ENCODE measurements around the gene TEX29. TPM values are rescaled to one million over a fixed set of nuclear protein-coding genes. Genes with fewer than 3 reads are reported as not detected.

The TEX29 gene
- polyA plus RNA-seq, 1 donor from 2014 or later = not detected

- H4K20me1 ChIP-seq (ENCODE audit: insufficient read depth) = no peaks in the 10 kb centered on the region
- no peak overlapping the region for H3K9ac ChIP-seq (ENCODE audit: low read length)
- no peak overlapping the region for H2AFZ ChIP-seq (ENCODE audit: low read depth, low read length)
- H3K79me2 ChIP-seq (replicated peaks; ENCODE audit: insufficient read depth, low read length) = no peaks in the 10 kb centered on the region
- H3K9me3 ChIP-seq (ENCODE audit: low read length) = no peaks in the 10 kb centered on the region
- no peaks in the 10 kb centered on the region for H3F3A ChIP-seq (ENCODE audit: insufficient read depth, low read length, poor library complexity, severe bottlenecking)
- H3K36me3 ChIP-seq (ENCODE audit: insufficient read depth, low read length) = peaks cover 14% of the 10 kb centered on the region
- no peak overlapping the region for H3K4me2 ChIP-seq (ENCODE audit: low read length)
- TF ChIP-seq SMC3 (conservative IDR thresholded peaks at IDR 0.05; ENCODE audit: poor library complexity) = no peak
- TF ChIP-seq MXI1 (conservative IDR thresholded peaks at IDR 0.05; ENCODE audit: poor library complexity, severe bottlenecking) = no peak
- TF ChIP-seq EZH2 (IDR thresholded peaks at IDR 0.05; ENCODE audit: borderline replicate concordance, insufficient read depth, low read length, poor library complexity, severe bottlenecking) = no peak
- TF ChIP-seq CTCF (IDR thresholded peaks at IDR 0.05; ENCODE audit: poor library complexity, severe bottlenecking) = no peak
- TF ChIP-seq TAF1 (IDR thresholded peaks at IDR 0.05; ENCODE audit: low read depth) = no peak
- TF ChIP-seq REST (IDR thresholded peaks at IDR 0.05; ENCODE audit: borderline replicate concordance) = no peak
- H3K27me3 ChIP-seq (ENCODE audit: insufficient read depth, low read depth, low read length) = no peaks in the 10 kb centered on the region
- no peaks in the 10 kb centered on the region for H3K9me2 ChIP-seq (ENCODE audit: insufficient read depth, low read length)
- H3K4me3 ChIP-seq (ENCODE audit: low read length) = no peak overlapping the region
- H3K27ac ChIP-seq (ENCODE audit: low read length) = no peak overlapping the region
Observed at GRCh38 chr13:111304041-111304544, 16.3 kb upstream of the TEX29 start.

- Histone ChIP-seq H3K9me2 (ENCODE audit: insufficient read depth, low read length) (no peaks in the 10 kb centered on the region), H3K27ac (ENCODE audit: low read length) (no peak overlapping the region), H3K36me3 (ENCODE audit: insufficient read depth, low read length) (peaks cover 14% of the 10 kb centered on the region)
Observed at GRCh38 chr13:111304603-111305289, 15.7 kb upstream of the TEX29 start.

More at GRCh38 chr13:111304603-111305289, 15.7 kb upstream of the TEX29 start:
- Histone ChIP-seq H3K9me3 (ENCODE audit: low read length) (no peaks in the 10 kb centered on the region), H3K9ac (ENCODE audit: low read length) (no peak overlapping the region), H4K20me1 (ENCODE audit: insufficient read depth) (no peaks in the 10 kb centered on the region), H3K27me3 (ENCODE audit: insufficient read depth, low read depth, low read length) (no peaks in the 10 kb centered on the region), H3K4me2 (ENCODE audit: low read length) (no peak overlapping the region), H3F3A (ENCODE audit: insufficient read depth, low read length, poor library complexity, severe bottlenecking) (no peaks in the 10 kb centered on the region), H3K79me2 (replicated peaks; ENCODE audit: insufficient read depth, low read length) (no peaks in the 10 kb centered on the region), H3K4me3 (ENCODE audit: low read length) (no peak overlapping the region), H2AFZ (ENCODE audit: low read depth, low read length) (no peak overlapping the region)
- TF ChIP-seq RAD21 (conservative IDR thresholded peaks at IDR 0.05) (no peak), EZH2 (IDR thresholded peaks at IDR 0.05; ENCODE audit: borderline replicate concordance, insufficient read depth, low read length, poor library complexity, severe bottlenecking) (no peak), EP300 (conservative IDR thresholded peaks at IDR 0.05; ENCODE audit: poor library complexity, severe bottlenecking) (no peak), TAF1 (IDR thresholded peaks at IDR 0.05; ENCODE audit: low read depth) (no peak), SMC3 (conservative IDR thresholded peaks at IDR 0.05; ENCODE audit: poor library complexity) (no peak), CTCF (IDR thresholded peaks at IDR 0.05; ENCODE audit: poor library complexity, severe bottlenecking) (no peak), MXI1 (conservative IDR thresholded peaks at IDR 0.05; ENCODE audit: poor library complexity, severe bottlenecking) (no peak), REST (IDR thresholded peaks at IDR 0.05; ENCODE audit: borderline replicate concordance) (no peak), POLR2AphosphoS5 (IDR thresholded peaks at IDR 0.05) (no peak)
